GM18499 (cell line): ENCODE measurements around the gene POLN.

Experiments
- ATAC-seq: cut with Tn5 transposase; IDR thresholded peaks from one replicate; pipeline ENCODE4 v1.9.1; 2021; ENCODE audit warnings: moderate number of reproducible peaks; ENCODE audit not compliant: insufficient read depth, unreplicated experiment

Gene POLN

GRCh38 chr4:2127609-2128332 lies 114.2 kb downstream of the POLN start:
- ATAC-seq: no peak

GRCh38 chr4:2126309-2127043 lies 115.4 kb downstream of the POLN start:
- ATAC-seq: no peak

GRCh38 chr4:2125831-2126230 lies 116.1 kb downstream of the POLN start:
- no peak for ATAC-seq

GRCh38 chr4:2125023-2125422 lies 116.9 kb downstream of the POLN start:
- ATAC-seq: no peak

GRCh38 chr4:2116687-2117400 lies 125.1 kb downstream of the POLN start:
- ATAC-seq: no peak

- no peak for ATAC-seq
These were observed 136.4 kb downstream of the POLN start for GRCh38 chr4:2105559-2105958.

GRCh38 chr4:2104556-2105345 lies 137.2 kb downstream of the POLN start:
- no peak for ATAC-seq

GRCh38 chr4:2103843-2104547 lies 137.9 kb downstream of the POLN start:
- no peak for ATAC-seq

GRCh38 chr4:2103127-2103842 lies 138.6 kb downstream of the POLN start:
- ATAC-seq: no peak

- ATAC-seq: no peak
These were observed 139.7 kb downstream of the POLN start for GRCh38 chr4:2102045-2102883.

GRCh38 chr4:2101346-2102044 lies 140.4 kb downstream of the POLN start:
- ATAC-seq: no peak

GRCh38 chr4:2096073-2096609 lies 145.8 kb downstream of the POLN start:
- no peak for ATAC-seq

- ATAC-seq: no peak
These were observed 146.5 kb downstream of the POLN start for GRCh38 chr4:2095236-2096072.

- no peak for ATAC-seq
These were observed 147.4 kb downstream of the POLN start for GRCh38 chr4:2094545-2094944.

GRCh38 chr4:2093265-2093664 lies 148.7 kb downstream of the POLN start:
- no peak for ATAC-seq

- no peak for ATAC-seq
These were observed 149.3 kb downstream of the POLN start for GRCh38 chr4:2092669-2093053.
